IPS DF 6.9 (cell line): Measurements from ENCODE around the gene TBCCD1.
"Not testable (repeated sequence)": the region's sequence is repeated elsewhere in the genome, so short reads cannot be mapped to it uniquely, and the experiment has no call there.

Experiments
- DNase-seq: peaks from one replicate; pipeline ENCODE4 v3.0.0-alpha.2; 2013; ENCODE audit warnings: low read depth, low spot score
- H3K27ac ChIP-seq: one replicate; pipeline ENCODE4 v1.5.1; 2013; ENCODE audit warnings: low read length, control low read depth
- H3K27me3 ChIP-seq: 2 replicates; pipeline ENCODE4 v1.6.1; 2013; ENCODE audit warnings: mild to moderate bottlenecking, low read length; ENCODE audit not compliant: control insufficient read depth, insufficient read depth
- H3K36me3 ChIP-seq: 2 replicates; pipeline ENCODE4 v1.6.1; 2013; ENCODE audit warnings: low read length; ENCODE audit not compliant: control insufficient read depth, insufficient read depth
- H3K4me1 ChIP-seq: 2 replicates; pipeline ENCODE4 v1.6.1; 2013; ENCODE audit warnings: low read length; ENCODE audit not compliant: control insufficient read depth, insufficient read depth
- H3K4me3 ChIP-seq: 2 replicates; pipeline ENCODE4 v1.5.1; 2013; ENCODE audit warnings: mild to moderate bottlenecking, low read length
- H3K9me3 ChIP-seq: 2 replicates; pipeline ENCODE4 v1.6.1; 2013; ENCODE audit warnings: low read length, inconsistent platforms; ENCODE audit not compliant: control insufficient read depth, insufficient read depth
- WGBS: extraction: QIAGEN DNeasy Blood & Tissue Kit; methylation state at CpG from one replicate; pipeline ENCODE4 v1.1.7; 2013; ENCODE audit warnings: mixed read lengths, missing lambda C conversion rate; ENCODE audit not compliant: insufficient read length, insufficient coverage; 5-methylcytosine and 5-hydroxymethylcytosine counted together

Gene TBCCD1

DNA sequence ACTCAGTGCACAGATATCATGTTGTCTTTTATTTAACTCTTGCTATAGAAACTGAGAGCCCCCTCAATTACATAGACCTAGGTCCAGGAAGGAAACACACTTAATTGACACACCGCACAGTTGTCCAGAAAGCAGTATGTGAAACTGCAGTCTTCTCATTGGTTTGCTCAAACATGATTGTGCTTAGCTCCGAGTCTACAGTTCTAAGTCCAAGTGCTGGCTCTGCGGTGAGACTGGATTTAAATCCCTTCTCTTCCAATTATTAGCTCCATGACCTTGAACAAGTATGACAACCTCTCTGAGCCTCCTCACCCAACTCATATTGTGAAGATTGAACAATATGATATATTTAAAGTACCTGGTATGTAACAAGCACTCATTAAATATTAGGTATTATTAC is 26.7 kb upstream of the TBCCD1 start:
- DNase-seq = no peak

DNA sequence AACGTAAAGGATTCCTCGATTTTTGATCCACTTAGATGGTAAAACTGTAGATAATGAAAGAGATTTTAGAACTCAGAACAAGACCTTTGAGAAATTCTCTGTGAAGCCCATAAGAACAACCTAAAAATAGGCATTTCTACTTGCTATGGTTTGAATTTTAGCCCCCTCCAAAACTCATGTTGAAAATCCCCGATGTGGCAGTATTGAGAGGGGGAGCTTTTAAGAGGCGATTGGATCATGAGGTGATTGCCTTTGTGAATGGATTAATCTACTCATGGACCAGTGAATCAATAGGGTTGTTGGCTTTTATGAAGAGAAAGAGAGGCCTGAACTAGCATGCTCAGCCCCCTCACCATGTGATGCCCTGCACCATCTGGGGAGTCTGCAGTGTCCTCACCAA is 25.5 kb upstream of the TBCCD1 start:
- no peak overlapping the region for H3K27ac ChIP-seq
- H3K36me3 ChIP-seq = no peaks in the 10 kb centered on the region
- no peak for DNase-seq
- H3K9me3 ChIP-seq = no peaks in the 10 kb centered on the region
- WGBS = no CpG with 5 or more reads among the region's 4 CpGs
- H3K4me1 ChIP-seq = peaks cover 1% of the 10 kb centered on the region; the same call in 1 of the 2 replicates
- no peaks in the 10 kb centered on the region for H3K27me3 ChIP-seq
- no peak overlapping the region for H3K4me3 ChIP-seq

More for the DNA sequence above, 26.7 kb upstream of the TBCCD1 start:
- Histone ChIP-seq H3K4me3 (no peak overlapping the region), H3K27ac (no peak overlapping the region), H3K36me3 (no peaks in the 10 kb centered on the region), H3K4me1 (peaks cover 1% of the 10 kb centered on the region; the same call in 1 of the 2 replicates), H3K9me3 (no peaks in the 10 kb centered on the region), H3K27me3 (no peaks in the 10 kb centered on the region)
- WGBS = no CpG with 5 or more reads among the region's 3 CpGs

DNA sequence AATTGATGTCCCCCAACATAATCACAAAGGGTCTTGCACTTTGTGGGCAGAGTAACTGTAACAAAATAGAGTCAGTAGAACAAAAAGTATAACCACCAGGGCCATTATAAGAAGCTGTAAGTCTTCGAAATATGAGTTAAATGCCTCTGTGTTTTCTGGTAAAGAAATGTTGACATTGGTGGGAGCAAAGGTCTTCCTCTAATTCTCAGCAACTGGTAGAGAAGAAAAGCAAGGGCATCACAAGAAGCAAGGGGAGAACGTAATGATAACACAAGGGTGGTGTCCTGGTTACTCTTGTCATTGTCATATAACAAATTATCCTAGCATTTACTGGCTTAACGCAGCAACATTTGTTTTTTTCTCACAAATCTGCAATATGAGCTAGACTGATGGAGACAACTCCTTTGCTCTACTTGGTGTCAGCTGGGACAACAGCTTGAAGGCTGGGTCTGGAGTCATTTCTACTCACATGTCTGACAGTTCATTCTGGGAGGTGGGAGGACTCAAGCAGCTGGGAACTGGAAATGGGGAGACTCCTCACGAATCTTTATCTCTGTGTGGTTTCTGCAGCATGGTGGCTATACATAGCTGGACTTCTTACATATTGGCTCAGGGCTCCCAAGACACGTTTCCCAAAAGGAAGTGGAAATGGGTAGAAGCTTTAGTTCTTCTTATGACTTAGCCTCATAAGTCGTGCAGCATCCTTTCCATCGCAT is 23.6 kb upstream of the TBCCD1 start:
- no peak for DNase-seq
- WGBS = no CpG with 5 or more reads among the region's 7 CpGs

DNA sequence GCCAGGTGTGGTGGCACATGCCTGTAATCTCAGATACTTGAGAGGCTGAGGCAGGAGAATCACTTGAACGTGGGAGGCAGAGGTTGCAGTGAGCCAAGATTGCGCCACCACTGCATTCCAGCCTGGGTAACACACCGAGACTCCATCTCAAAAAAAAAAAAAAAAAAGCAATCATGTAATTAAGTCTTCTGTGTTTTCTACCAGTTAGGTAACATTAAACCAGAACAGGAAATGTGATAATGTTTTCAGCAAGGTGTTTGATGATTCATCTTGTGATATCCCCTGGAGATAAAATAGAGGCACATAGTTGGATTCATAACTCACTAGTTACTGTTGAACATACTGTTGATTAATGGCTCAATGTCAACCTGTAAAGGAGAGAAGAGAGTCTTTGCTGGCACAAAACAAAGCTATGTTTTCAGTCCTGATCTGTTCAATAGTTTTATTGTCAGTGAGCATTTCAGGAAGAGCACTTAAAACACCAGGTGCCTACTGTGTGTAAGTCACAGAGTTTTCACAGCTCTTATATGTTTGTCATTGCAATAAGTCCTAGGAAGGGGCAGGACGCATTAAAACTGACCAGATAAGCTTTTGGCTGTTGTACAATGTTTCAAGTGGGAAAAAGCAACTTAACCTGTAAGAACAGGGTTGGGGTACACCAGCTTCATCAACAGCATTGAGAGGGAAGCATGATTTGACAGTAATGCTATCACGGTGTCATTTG is 22.9 kb upstream of the TBCCD1 start:
- no peak for DNase-seq
- WGBS = no CpG with 5 or more reads among the region's 5 CpGs

More for the DNA sequence above, 23.6 kb upstream of the TBCCD1 start:
- no peak overlapping the region for H3K27ac ChIP-seq
- H3K4me1 ChIP-seq = no peaks in the 10 kb centered on the region
- H3K4me3 ChIP-seq = no peak overlapping the region
- no peaks in the 10 kb centered on the region for H3K9me3 ChIP-seq
- no peaks in the 10 kb centered on the region for H3K36me3 ChIP-seq
- no peaks in the 10 kb centered on the region for H3K27me3 ChIP-seq

DNA sequence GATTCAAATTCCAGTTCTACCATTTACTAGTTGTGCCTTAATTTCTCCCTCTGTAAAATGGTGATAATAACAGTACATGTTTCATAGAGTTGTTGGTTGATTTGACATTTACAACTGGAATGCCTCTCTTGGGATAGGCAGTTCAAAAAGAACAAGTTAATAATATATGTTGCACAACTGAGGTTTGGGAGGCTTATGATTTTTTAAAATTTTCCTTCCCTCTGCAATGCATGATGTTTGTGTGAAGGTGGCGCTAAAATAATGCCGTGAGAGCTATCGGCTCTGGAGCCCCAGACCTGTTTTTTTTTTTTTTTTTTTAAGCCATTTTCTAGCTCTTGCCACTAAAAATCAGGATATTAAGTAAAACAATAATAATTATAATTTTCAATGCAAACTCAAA is 22.0 kb upstream of the TBCCD1 start:
- no peak overlapping the region for H3K4me3 ChIP-seq
- no peaks in the 10 kb centered on the region for H3K9me3 ChIP-seq
- no peaks in the 10 kb centered on the region for H3K4me1 ChIP-seq
- H3K27me3 ChIP-seq = no peaks in the 10 kb centered on the region
- peaks cover 7% of the 10 kb centered on the region; the same call in 1 of the 2 replicates for H3K36me3 ChIP-seq
- no CpG with 5 or more reads among the region's 3 CpGs for WGBS
- DNase-seq = no peak
- H3K27ac ChIP-seq = no peak overlapping the region

More for the DNA sequence above, 22.9 kb upstream of the TBCCD1 start:
- Histone ChIP-seq H3K4me3 (no peak overlapping the region), H3K27me3 (no peaks in the 10 kb centered on the region), H3K27ac (no peak overlapping the region), H3K36me3 (peaks cover under 1% of the 10 kb centered on the region; the same call in 1 of the 2 replicates), H3K9me3 (no peaks in the 10 kb centered on the region), H3K4me1 (no peaks in the 10 kb centered on the region)

DNA sequence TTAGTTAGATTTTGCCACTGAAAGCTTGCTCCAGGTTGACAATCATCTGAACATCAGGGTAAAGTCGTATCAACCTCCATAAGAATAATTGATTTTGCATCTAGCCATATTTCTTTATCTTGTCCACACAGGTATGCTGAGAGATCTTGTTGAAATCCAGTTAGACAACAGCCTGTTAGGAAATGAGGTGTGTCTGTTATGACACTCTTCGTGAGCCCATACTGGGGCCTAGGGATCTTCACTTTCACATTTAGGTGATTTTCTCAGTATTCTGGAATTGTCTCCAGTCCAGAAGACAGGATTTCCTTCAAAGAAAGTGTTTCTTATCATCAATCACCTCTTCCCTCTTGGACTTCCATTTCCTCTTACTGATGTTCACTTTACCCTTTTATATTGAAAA is 21.5 kb upstream of the TBCCD1 start:
- DNase-seq = no peak
- Histone ChIP-seq H3K9me3 (no peaks in the 10 kb centered on the region), H3K27me3 (no peaks in the 10 kb centered on the region), H3K27ac (no peak overlapping the region), H3K36me3 (peaks cover 7% of the 10 kb centered on the region; the same call in 1 of the 2 replicates), H3K4me3 (no peak overlapping the region), H3K4me1 (no peaks in the 10 kb centered on the region)
- WGBS = no CpG with 5 or more reads among the region's 2 CpGs

DNA sequence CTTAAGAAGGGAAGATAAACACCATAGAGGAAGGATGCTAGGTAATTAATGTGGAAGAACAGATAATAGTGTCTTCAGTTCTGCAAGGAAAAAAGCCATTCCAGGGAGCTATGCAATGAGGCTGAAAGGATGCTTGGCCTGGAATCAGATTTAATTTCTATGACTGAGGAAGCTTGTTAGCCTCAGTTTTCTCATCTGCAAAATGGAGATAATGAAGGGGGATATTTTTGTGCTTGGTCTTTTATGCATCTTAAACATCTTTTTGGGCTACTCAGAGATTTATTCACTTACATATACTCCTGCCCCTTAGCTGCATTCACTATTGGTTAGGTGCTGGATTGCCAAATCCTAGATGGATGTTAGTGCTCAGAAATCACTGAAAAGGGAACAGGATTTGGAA is 20.0 kb upstream of the TBCCD1 start:
- no peak overlapping the region for H3K27ac ChIP-seq
- no peak overlapping the region for H3K4me3 ChIP-seq
- no peaks in the 10 kb centered on the region for H3K27me3 ChIP-seq
- peaks cover 10% of the 10 kb centered on the region; the same call in 1 of the 2 replicates for H3K36me3 ChIP-seq
- no peak for DNase-seq
- no peaks in the 10 kb centered on the region for H3K9me3 ChIP-seq
- H3K4me1 ChIP-seq = no peaks in the 10 kb centered on the region

DNA sequence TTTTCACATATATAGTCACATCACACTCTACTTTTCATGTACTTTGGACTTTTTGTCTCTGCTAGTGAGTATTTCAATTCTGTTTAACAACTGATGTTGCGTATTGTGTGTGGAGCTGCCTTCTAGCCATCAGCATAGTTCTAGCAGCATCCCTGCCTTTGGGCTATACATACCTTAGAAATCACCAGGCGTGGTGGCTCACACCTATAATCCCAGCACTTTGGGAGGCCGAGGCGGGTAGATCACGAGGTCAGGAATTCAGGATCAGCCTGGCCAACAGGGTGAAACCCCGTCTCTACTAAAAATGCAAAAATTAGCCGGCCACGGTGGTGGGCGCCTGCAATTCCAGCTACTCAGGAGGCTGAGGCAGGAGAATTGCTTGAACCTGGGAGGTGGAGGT is 19.1 kb upstream of the TBCCD1 start:
- H3K36me3 ChIP-seq = peaks cover 12% of the 10 kb centered on the region
- H3K27me3 ChIP-seq, H3K4me3 ChIP-seq, H3K4me1 ChIP-seq, H3K9me3 ChIP-seq, H3K27ac ChIP-seq, DNase-seq: not testable (repeated sequence)
- no CpG with 5 or more reads among the region's 9 CpGs for WGBS

DNA sequence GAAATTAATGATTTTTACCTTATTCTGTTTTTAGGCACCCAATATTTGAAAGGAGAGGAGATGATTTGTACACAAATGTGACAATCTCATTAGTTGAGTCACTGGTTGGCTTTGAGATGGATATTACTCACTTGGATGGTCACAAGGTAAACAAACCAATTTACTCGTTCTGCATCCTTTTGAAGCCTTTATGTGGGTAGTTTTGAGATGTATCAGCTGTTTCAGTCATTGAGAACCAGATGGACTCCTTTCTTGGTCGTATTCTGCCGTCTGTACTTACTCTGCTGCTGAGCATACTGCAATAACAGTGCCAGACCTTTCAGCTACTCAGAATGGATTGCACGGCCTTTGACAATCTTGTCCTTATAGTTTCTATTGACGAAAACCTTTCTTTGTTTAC is 16.7 kb upstream of the TBCCD1 start:
- H3K4me1 ChIP-seq = no peaks in the 10 kb centered on the region
- no peak overlapping the region for H3K4me3 ChIP-seq
- no peaks in the 10 kb centered on the region for H3K27me3 ChIP-seq
- no peak overlapping the region for H3K27ac ChIP-seq
- WGBS = no CpG with 5 or more reads among the region's 5 CpGs
- H3K36me3 ChIP-seq = peaks cover 14% of the 10 kb centered on the region
- DNase-seq = no peak
- H3K9me3 ChIP-seq = no peaks in the 10 kb centered on the region

DNA sequence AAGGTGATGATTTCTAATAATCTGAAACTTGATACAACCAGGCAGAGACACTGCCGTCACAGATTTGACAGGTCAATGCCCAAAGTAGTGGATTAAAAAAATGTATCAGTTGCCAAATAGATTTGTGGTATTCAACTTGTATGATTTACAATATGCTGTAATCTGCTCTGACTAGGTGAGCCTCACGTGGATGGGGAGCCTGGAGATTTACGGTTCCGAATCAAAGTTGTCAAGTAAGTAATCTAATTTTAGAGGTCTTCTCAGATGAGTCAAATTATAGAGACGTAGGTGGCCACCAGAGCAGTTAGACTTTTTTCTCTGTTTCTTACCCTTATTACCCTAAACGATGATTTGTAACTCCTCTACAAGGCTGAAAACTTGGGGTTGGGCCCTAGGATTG is 15.4 kb upstream of the TBCCD1 start:
- Histone ChIP-seq H3K4me1 (no peaks in the 10 kb centered on the region), H3K27me3 (no peaks in the 10 kb centered on the region), H3K4me3 (no peak overlapping the region), H3K27ac (no peak overlapping the region), H3K9me3 (no peaks in the 10 kb centered on the region), H3K36me3 (peaks cover 14% of the 10 kb centered on the region)
- DNase-seq = no peak
- WGBS = no CpG with 5 or more reads among the region's 6 CpGs
